Hematopoietic multipotent progenitor cell (in vitro differentiated cells): ENCODE data around the gene HTR3C. TPM values are rescaled to one million over a fixed set of nuclear protein-coding genes. Genes with fewer than 3 reads are reported as not detected.
A peak's percentile ranks its signal among the peaks of the same experiment; 100 is the strongest.

Experiments
- DNase-seq, 3 donors: peaks; one replicate each; pipeline ENCODE4 v3.0.0-alpha.2; 2011 to 2015; ENCODE audit warnings: low read depth in 2 of 3, low spot score in 2 of 3
- small RNA-seq: library from RNA; depleted of rRNA; stranded (forward); fragments of <200 nt; gene quantifications from one replicate; pipeline ENCODE3, GENCODE V24; 2012
- total RNA-seq: library from RNA; depleted of rRNA; stranded (reverse); fragments of >200 nt; gene quantifications from one replicate; pipeline ENCODE4 v1.2.3, GENCODE V29; 2012

The HTR3C gene
- total RNA-seq, 1 donor, result not detected

- DNase-seq, result no peak
These were observed 29.6 kb downstream of the HTR3C start for GRCh38 chr3:184082465-184082864.

DNA sequence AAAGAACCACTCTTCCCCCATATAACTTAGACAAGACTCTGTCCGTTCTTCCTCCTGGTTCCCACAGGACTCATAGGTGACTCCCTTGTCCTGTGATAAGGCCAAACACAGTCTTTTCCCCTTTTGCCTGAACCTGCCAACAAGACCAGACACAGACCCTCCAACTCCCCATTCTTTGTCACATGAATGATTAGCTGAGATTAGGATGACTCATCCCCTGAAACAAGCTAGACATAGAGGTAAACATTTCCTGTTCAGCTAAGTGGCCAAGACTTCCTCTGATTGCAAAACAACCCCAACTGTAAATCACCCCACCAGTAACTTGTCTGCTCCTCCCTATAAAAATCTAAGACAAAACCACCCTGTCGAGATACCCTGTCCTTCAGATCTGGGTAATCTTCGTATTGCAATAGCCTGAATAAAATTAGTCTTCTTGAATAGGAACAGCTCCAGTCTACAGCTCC lies 32.6 kb downstream of the HTR3C start:
- DNase-seq, result peak in 2 of 3 donors; percentile 70 to 77

DNA sequence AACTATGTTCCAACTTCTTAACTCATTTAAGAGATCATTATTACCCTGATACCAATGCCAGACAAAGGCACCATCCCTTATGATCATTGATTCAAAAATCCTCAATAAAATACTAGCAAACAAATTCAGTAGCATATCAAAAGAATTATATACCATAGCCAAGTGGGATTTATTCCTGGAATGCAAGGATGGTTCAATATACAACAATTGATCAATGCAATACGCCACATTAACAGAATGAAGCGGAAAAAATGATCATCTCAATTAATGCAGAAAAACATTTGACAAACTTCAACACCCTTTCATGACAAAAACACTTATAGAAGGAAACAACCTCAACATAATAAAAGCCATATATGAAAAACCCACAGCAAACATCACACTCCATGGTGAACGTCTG lies 39.4 kb downstream of the HTR3C start:
- DNase-seq, result peak in 1 of 3 donors; percentile 4

GRCh38 chr3:184096811-184097383 lies 44.0 kb downstream of the HTR3C start, which contains the start of gene HTR3E:
Gene HTR3E (plus strand): TSS chr3:184097064. CDS start chr3:184097530, 466 bp downstream.
- no peak for DNase-seq

- DNase-seq, result no peak
These were observed 44.7 kb downstream of the HTR3C start for GRCh38 chr3:184097556-184097955.

GRCh38 chr3:184099806-184100686 lies 47.2 kb downstream of the HTR3C start:
- no peak for DNase-seq

Small RNAs within 50 kb of the gene (small RNA-seq; reads per million reads assigned to genes)
- gene RF00019, result not detected

Other genes with a start within 250 kb of the HTR3C start
- 1.3 TPM for gene MAP6D1, start 227.5 kb upstream of the HTR3C start, total RNA-seq
- gene PARL, start 168.2 kb upstream of the HTR3C start, total RNA-seq, result 25.0 TPM
- 18.3 TPM for gene ABCC5, start 35.2 kb upstream of the HTR3C start, total RNA-seq
- gene HTR3D, start 21.3 kb upstream of the HTR3C start, total RNA-seq, result not detected
- not detected for gene HTR3E, start 44.0 kb downstream of the HTR3C start, total RNA-seq
- 60.3 TPM for gene EIF2B5, start 82.3 kb downstream of the HTR3C start, total RNA-seq
- 38.0 TPM for gene DVL3, start 102.3 kb downstream of the HTR3C start, total RNA-seq
- gene AP2M1, start 121.8 kb downstream of the HTR3C start, total RNA-seq, result 290 TPM
- gene ABCF3, start 133.2 kb downstream of the HTR3C start, total RNA-seq, result 53.9 TPM
- gene VWA5B2, start 176.5 kb downstream of the HTR3C start, total RNA-seq, result under 0.01 TPM
- 54.7 TPM for gene ALG3, start 195.9 kb downstream of the HTR3C start, total RNA-seq
- 9.7 TPM for gene EEF1AKMT4, start 196.6 kb downstream of the HTR3C start, total RNA-seq
- gene CAMK2N2, start 208.5 kb downstream of the HTR3C start, total RNA-seq, result not detected
- not detected for gene ECE2, start 223.0 kb downstream of the HTR3C start, total RNA-seq
- 259 TPM for gene PSMD2, start 246.2 kb downstream of the HTR3C start, total RNA-seq